GM12892 (cell line): Measurements from ENCODE around the gene ANKRD33.

ENCODE experiments used
- DNase-seq: peaks from one replicate; pipeline ENCODE4 v3.0.0; 2011; ENCODE audit not compliant: insufficient read length
- FAIRE-seq: peaks from 2 replicates; lab custom pipeline; 2011; peaks lifted over from hg19 to GRCh38; lab: Jason Lieb, UNC
- POLR2A ChIP-seq: IDR thresholded peaks from 2 replicates; pipeline ENCODE4 v1.6.1; 2011; ENCODE audit warnings: low read depth, low read length, control low read depth
- POLR2AphosphoS5 ChIP-seq: IDR thresholded peaks from 2 replicates; pipeline ENCODE4 v1.6.1; 2011; ENCODE audit warnings: low read depth, low read length, control low read depth
- TAF1 ChIP-seq: IDR thresholded peaks from 2 replicates; pipeline ENCODE4 v1.6.1; 2011; ENCODE audit warnings: low read depth, mild to moderate bottlenecking, control low read depth, low read length, borderline replicate concordance

The ANKRD33 gene

GRCh38 chr12:51848326-51848727 lies 39.6 kb upstream of the ANKRD33 start, which contains the start of gene FIGNL2:
TSS of gene FIGNL2 (minus strand) at chr12:51848718. CDS start at chr12:51822413, 26,305 bp downstream.
- DNase-seq, result no peak

DNA sequence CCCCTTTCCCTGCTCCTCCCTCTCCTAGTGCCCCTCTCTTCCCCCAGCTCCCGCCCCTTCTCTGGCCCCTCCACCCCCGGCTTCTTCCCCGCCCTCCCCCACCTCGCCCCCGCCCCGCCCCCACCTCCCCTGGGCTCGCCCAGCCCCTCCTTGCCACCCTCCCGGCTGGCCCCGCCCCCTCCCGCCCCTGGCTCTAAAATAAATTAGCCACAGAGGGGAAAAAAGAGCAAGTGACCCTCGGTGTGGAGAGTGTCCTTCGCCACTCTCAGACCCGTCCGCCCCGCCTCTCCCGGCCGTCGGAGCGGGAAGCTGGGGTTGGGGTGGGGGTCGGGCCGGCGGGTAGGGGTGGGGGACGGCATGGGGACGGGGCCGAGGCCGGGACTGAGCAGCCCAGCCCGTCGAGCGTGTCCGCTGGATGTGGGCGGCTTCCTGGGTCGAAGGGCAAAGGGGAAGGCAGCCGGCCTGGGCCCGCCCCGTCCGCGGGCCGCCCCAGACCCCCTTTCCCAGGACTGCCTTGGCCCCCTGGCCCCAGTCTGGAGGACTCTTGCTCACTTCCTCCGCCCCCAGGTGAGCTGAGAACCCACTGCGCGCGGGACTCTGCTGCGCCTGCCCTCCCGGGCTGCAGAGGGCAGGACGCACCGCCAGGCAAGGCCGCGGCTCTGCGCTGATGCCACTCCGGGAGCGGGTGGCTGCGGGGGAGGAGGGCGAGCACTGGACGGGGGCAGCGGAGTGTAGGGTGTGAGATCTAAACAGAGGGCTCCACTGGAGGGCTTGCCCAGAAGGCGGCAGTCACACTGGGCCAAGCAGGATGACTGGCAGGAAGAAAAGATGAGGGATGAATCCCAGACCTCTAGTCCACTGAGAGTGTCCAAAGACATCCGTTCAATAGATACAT lies 38.8 kb upstream of the ANKRD33 start:
- DNase-seq, result no peak
- TF ChIP-seq TAF1 (no peak), POLR2AphosphoS5 (no peak), POLR2A (no peak)

More at GRCh38 chr12:51848326-51848727, 39.6 kb upstream of the ANKRD33 start, which contains the start of gene FIGNL2:
- TF ChIP-seq POLR2AphosphoS5, result no peak
- no peak for TF ChIP-seq POLR2A
- no peak for FAIRE-seq

DNA sequence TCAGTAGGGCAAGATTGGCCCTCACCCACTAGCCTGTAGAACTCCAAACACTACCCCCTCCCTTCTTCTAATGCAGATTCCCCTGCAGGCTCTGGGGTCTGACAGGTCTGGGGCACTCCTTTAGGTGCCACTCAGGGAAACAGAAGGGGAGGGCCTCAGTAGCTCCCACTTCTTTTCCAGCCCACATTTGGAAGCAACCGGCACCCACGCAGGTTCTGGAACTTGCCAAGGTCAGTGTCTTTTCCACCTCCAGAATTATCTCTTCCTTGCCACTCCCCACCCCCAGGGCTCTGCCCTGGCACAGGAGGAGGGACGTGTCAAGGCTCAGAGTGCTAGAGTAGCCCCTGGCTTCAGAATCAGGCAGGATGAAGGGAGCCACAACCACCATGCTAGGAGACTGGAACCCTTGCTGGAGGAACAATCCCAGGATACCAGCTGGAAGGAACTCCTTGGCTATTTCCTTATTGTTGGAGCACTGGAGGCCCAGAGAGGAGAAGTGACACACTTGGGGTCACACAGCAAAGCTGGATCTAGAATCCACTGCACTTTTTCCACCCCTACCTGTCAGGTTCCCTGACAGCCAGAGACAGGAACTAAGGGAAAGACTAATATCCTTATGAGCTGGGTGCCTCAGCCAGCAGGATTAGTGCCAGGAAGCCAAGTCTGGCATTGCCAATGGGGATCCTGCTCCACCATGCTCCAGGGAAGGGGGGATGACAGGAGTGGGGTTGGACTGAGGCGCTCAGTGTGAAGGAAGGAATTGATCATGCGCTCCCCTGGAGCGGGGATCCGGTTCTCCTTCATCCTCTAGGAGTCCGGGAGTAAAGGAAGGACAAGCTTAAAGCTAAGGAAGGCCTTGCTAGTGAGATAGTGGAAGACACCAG lies 37.6 kb upstream of the ANKRD33 start:
- FAIRE-seq (no peak), DNase-seq (no peak)
- TF ChIP-seq POLR2AphosphoS5, result no peak
- no peak for TF ChIP-seq TAF1
- no peak for TF ChIP-seq POLR2A

More for the DNA sequence above, 38.8 kb upstream of the ANKRD33 start:
- no peak for FAIRE-seq

- TF ChIP-seq POLR2AphosphoS5 (no peak), POLR2A (no peak), TAF1 (no peak)
- no peak for DNase-seq
- FAIRE-seq, result no peak
These were observed 37.0 kb upstream of the ANKRD33 start for GRCh38 chr12:51850965-51851299.

DNA sequence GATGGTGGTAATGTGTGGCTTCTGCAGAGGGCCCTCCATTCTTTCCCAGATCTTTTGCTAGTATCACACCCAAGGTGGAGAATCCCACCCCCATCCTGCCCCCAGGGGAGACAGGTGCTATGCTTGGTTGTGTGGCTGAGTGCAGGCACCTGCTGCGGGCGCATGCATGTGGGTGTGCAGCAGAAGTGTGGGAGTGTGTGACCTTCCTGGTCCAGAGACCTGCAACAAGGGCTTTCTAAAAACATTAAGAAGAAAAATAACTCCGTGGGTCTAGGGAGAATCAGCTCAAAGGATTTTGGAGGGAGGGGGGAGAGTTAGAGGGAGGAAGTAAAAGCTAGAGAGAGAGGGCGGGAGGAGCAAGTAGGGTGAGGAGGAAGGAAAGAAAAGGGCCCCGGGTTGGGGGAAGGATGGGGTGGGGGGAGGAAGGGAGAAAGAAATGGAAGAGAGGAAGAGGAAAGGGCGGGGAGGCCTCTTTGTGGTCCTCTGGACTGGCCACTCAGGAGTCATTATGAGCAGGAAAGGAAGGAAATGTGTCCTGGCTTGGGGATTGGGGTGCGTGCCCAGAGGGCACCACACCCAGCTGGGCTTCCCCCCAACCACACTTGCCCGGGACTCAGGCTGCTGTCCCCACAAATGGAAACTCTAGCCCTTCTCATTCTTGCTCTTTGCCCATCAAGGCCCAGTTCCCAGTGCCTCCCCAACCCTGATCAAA lies 36.3 kb upstream of the ANKRD33 start:
- FAIRE-seq (no peak), DNase-seq (no peak)
- TF ChIP-seq POLR2A (no peak), POLR2AphosphoS5 (no peak), TAF1 (no peak)

- no peak for FAIRE-seq
- no peak for TF ChIP-seq POLR2AphosphoS5
- no peak for TF ChIP-seq TAF1
- no peak for DNase-seq
These were observed 35.3 kb upstream of the ANKRD33 start for GRCh38 chr12:51852404-51853137.

- FAIRE-seq (no peak), DNase-seq (no peak)
These were observed 32.1 kb upstream of the ANKRD33 start for GRCh38 chr12:51855586-51856428.

GRCh38 chr12:51860986-51861385 lies 26.9 kb upstream of the ANKRD33 start:
- FAIRE-seq, result no peak
- TF ChIP-seq TAF1, result no peak
- TF ChIP-seq POLR2A, result no peak
- no peak for TF ChIP-seq POLR2AphosphoS5
- DNase-seq, result no peak

More at GRCh38 chr12:51855586-51856428, 32.1 kb upstream of the ANKRD33 start:
- TF ChIP-seq TAF1 (no peak), POLR2A (no peak), POLR2AphosphoS5 (no peak)

- FAIRE-seq (no peak), DNase-seq (no peak)
- no peak for TF ChIP-seq POLR2AphosphoS5
- TF ChIP-seq POLR2A, result no peak
- no peak for TF ChIP-seq TAF1
These were observed 25.0 kb upstream of the ANKRD33 start for GRCh38 chr12:51862947-51863346.

DNA sequence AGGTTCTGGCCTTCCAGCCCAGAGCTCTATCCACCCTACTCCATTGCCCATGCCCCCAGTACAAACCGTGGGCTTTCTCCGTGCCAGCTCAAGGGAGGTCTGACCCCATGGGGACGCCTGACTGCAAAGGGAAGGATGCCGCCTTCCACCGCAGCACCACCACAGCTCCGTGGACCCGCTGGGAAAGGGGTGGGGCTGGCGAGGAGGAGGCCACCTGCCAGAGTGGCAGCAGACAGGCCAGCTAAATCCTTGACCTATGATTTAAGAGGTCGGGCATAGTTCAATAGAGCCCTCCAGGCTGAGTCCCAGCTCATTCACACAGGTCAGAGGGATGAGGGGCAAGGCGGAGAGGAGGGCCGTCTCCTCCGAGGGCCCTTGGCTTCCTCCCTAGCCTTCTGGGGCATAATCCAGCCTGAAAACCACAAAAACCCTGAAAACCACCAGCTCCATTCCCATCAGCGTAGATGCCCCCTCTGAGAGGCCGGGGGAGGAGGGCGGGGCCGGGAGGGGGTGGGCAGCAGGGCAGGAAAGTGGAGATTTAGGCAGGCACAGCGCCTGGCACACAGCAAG lies 24.5 kb upstream of the ANKRD33 start:
- FAIRE-seq (no peak), DNase-seq (no peak)
- no peak for TF ChIP-seq POLR2AphosphoS5
- no peak for TF ChIP-seq POLR2A
- no peak for TF ChIP-seq TAF1
